GM13976 (cell line): ENCODE results near the gene BAIAP3.
A peak's percentile ranks its signal among the peaks of the same experiment; 100 is the strongest.

Experiments used
- DNase-seq: peaks from one replicate; pipeline ENCODE4 v3.0.0; 2012; ENCODE audit warnings: low spot score
- in situ Hi-C: fragments of 300-500 bp; cut with MboI; formaldehyde crosslinking; loops from one replicate; pipeline ENCODE4 v1.12.0; 2022; ENCODE audit warnings: low sequenced_read_pairs, mixed read lengths, inconsistent platforms; ENCODE audit not compliant: unreplicated experiment
- TF ChIP-seq, protein P1 (sequence below): IDR thresholded peaks from 2 replicates; pipeline ENCODE4 v1.5.1; 2012; ENCODE audit warnings: borderline replicate concordance, mild to moderate bottlenecking; ENCODE audit not compliant: insufficient read depth; ENCODE audit errors: extremely low read depth, missing control alignments, control extremely low read depth

Gene BAIAP3

GRCh38 chr16:1377406-1378010, 44.1 kb downstream of the BAIAP3 start:
- TF ChIP-seq, protein P1, sequence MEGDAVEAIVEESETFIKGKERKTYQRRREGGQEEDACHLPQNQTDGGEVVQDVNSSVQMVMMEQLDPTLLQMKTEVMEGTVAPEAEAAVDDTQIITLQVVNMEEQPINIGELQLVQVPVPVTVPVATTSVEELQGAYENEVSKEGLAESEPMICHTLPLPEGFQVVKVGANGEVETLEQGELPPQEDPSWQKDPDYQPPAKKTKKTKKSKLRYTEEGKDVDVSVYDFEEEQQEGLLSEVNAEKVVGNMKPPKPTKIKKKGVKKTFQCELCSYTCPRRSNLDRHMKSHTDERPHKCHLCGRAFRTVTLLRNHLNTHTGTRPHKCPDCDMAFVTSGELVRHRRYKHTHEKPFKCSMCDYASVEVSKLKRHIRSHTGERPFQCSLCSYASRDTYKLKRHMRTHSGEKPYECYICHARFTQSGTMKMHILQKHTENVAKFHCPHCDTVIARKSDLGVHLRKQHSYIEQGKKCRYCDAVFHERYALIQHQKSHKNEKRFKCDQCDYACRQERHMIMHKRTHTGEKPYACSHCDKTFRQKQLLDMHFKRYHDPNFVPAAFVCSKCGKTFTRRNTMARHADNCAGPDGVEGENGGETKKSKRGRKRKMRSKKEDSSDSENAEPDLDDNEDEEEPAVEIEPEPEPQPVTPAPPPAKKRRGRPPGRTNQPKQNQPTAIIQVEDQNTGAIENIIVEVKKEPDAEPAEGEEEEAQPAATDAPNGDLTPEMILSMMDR = no peak
- no peak for DNase-seq
- in situ Hi-C loops = no loop called here

- no peak for DNase-seq
- TF ChIP-seq, protein P1 = no peak
- in situ Hi-C loops = no loop called here
Observed at GRCh38 chr16:1378087-1378803, 44.8 kb downstream of the BAIAP3 start.

DNA sequence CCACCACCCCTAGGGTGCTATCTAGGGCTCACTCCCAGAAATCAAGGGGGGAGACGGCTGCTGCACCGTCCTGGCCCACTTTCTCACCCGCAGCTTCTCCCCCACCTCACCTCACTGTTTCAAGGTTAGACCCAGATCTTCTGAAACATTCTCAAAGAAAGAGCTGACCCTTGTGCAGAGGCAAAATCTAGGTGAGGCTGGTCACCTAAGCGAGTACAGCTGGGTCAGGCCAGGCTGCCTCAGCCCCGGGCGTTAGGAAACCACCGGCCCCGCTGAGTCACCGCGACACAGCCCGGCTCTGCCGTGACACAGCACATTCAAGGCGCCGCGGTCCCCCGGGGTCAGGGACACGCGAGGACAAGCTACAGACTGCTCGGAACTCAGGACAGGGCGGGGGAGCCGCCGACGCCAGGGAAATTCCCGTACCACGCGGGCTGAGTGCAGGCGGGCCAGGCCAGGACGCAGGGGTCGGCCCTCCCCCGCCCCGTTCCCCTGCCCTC, 45.4 kb downstream of the BAIAP3 start:
- in situ Hi-C loops = no loop called here
- TF ChIP-seq, protein P1 = no peak
- peak; percentile 77 for DNase-seq

DNA sequence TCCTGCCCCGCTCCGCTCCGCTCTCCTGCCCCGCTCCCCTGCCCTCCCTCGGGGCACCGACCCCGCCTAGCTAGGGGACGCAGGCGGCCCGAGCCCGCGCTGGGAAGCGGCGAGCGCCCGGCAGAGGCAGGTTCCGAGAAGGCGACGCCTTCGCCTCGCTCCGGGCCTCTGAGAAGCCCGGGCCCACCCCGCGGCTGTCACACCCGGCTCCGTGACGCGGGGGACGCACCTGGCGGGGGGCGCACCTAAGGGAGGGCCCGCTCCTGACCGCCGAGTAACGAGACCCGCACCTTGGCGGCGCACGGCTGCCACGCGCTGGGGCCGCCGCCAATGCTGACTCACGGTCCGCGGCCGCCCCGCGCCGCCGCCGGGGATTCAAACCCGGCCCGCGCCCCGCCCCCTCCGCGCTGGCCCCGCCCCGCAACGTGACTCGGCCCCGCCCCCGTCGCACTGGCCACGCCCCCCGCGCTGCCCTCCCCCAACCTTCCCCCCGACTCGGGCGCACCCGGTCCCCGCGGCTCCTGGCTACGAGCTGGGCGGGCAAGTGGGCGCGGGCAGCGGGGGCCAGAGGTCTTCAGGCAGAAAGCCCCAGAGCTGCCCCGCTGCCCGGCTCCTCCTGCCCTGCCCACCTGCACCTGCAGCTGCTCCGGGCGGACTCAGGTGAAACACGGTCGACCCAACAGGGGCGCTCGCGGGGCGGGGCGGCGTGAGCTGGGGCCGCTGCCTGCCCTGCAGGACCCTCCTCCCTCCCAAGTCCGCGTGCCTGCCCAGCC, 46.0 kb downstream of the BAIAP3 start:
- in situ Hi-C loops = no loop called here
- TF ChIP-seq, protein P1 = no peak
- peak; percentile 93 for DNase-seq

- DNase-seq = no peak
- in situ Hi-C loops = no loop called here
- TF ChIP-seq, protein P1 = no peak
Observed at GRCh38 chr16:1380195-1380594, 46.8 kb downstream of the BAIAP3 start.

- TF ChIP-seq, protein P1 = no peak
- no peak for DNase-seq
- in situ Hi-C loops = no loop called here
Observed at GRCh38 chr16:1381612-1382406, 48.4 kb downstream of the BAIAP3 start.
